NCI-H1436 (cell line): Measurements from ENCODE around the gene CDK16.
"Not testable (repeated sequence)": the region's sequence is repeated elsewhere in the genome, so short reads cannot be mapped to it uniquely, and the experiment has no call there.

ENCODE experiments used
- DNase-seq: peaks from one replicate; lab custom pipeline; 2025; lab: John Stamatoyannopoulos, UW

CDK16 gene

GRCh38 chrX:47250017-47250347 lies 31.5 kb downstream of the CDK16 start:
- no peak for DNase-seq

- DNase-seq: not testable (repeated sequence)
These were observed 39.1 kb downstream of the CDK16 start for GRCh38 chrX:47257620-47258019.

- no peak for DNase-seq
These were observed 46.1 kb downstream of the CDK16 start for GRCh38 chrX:47264483-47265173.

- no peak for DNase-seq
These were observed 48.2 kb downstream of the CDK16 start for GRCh38 chrX:47266643-47267042.

- no peak for DNase-seq
These were observed 53.5 kb downstream of the CDK16 start for GRCh38 chrX:47272013-47272408.

- DNase-seq: no peak
These were observed 54.7 kb downstream of the CDK16 start for GRCh38 chrX:47273011-47273730.

- DNase-seq: no peak
These were observed 60.2 kb downstream of the CDK16 start for GRCh38 chrX:47278691-47279090.
